Gastrocnemius medialis (tissue), 4 donors: Measurements from ENCODE around the gene GSTM2. TPM values are rescaled to one million over a fixed set of nuclear protein-coding genes. Genes with fewer than 3 reads are reported as not detected.

ENCODE experiments used
- ATAC-seq, 2 donors: fragments of 150-250 bp; one replicate each; pipeline ENCODE4 v1.9.1; 2016
- DNase-seq, 2 donors: peaks; one replicate each; pipeline ENCODE4 v3.0.0-alpha.2; 2019
- H3K27ac ChIP-seq, 4 donors: fragments of 200-600 bp; sonication (generic); 1 replicate in 1 of 4; 2 replicates in 3 of 4; pipeline ENCODE4 v1.5.1; 2016 to 2018; ENCODE audit warnings: mild to moderate bottlenecking in 2 of 4, moderate library complexity in 1 of 4
- H3K27me3 ChIP-seq, 3 donors: fragments of 200-600 bp; sonication (generic) in 2 of 3; 1 replicate in 1 of 3; 2 replicates in 2 of 3; pipeline versions ENCODE4 v1.5.1 to v1.6.0; 2016 to 2019; ENCODE audit warnings: mild to moderate bottlenecking in 1 of 3, moderate library complexity in 1 of 3
- H3K36me3 ChIP-seq, 2 donors: fragments of 200-600 bp; sonication (generic) in 1 of 2; one replicate each; pipeline ENCODE4 v1.5.1; 2017 to 2018
- H3K4me1 ChIP-seq, 2 donors: fragments of 200-600 bp; sonication (generic) in 1 of 2; one replicate each; pipeline ENCODE4 v1.5.1; 2016 to 2017; ENCODE audit warnings: mild to moderate bottlenecking in 2 of 2
- H3K4me3 ChIP-seq, 4 donors: fragments of 200-600 bp; sonication (generic) in 3 of 4; 1 replicate in 1 of 4; 2 replicates in 3 of 4; pipeline ENCODE4 v1.5.1; 2016 to 2019; ENCODE audit warnings: mild to moderate bottlenecking in 2 of 4
- H3K9me3 ChIP-seq, 3 donors: fragments of 200-600 bp; sonication (generic) in 2 of 3; 1 replicate in 1 of 3; 2 replicates in 2 of 3; pipeline ENCODE4 v1.5.1; 2016 to 2019
- POLR2A ChIP-seq, 2 donors: fragments of 450-650 bp; IDR thresholded peaks; one replicate each; pipeline ENCODE4 v1.6.1; 2017; ENCODE audit warnings: antibody characterized with exemption in 2 of 2, mild to moderate bottlenecking in 2 of 2, moderate library complexity in 2 of 2
- in situ Hi-C, 4 donors: fragments of 200-750 bp; cut with MboI; loops; one replicate each; pipeline versions ENCODE4 v1.15.0 to v1.8.0; 2017; ENCODE audit warnings: low sequenced_read_pairs in 4 of 4
- intact Hi-C: fragments of 100-400 bp; cut with DNase I; formaldehyde crosslinking; loops from one replicate; pipeline ENCODE4 v1.15.1; 2023; ENCODE audit warnings: low total_unique reads
- total RNA-seq, 4 donors: library from RNA; depleted of rRNA; stranded (reverse); fragments of >200 nt; gene quantifications; one replicate each; pipeline versions ENCODE4 v1.1.0 to v1.2.3, GENCODE V29; 2016
- TF ChIP-seq, protein P1 (sequence below), 5 experiments: fragments of 450-650 bp in 3 of 5; fragments of 200-600 bp in 2 of 5; sonication (generic) in 2 of 5; IDR thresholded peaks in 4 of 5; conservative IDR thresholded peaks in 1 of 5; 1 replicate in 4 of 5; 2 replicates in 1 of 5; pipeline ENCODE4 v1.5.1; 2016 to 2019; ENCODE audit warnings: antibody characterized with exemption in 5 of 5, mild to moderate bottlenecking in 3 of 5, moderate library complexity in 3 of 5

GSTM2 gene
- total RNA-seq, 4 donors from 2014 or later, result 29.2 to 41.4 (median 39.0) TPM

DNA sequence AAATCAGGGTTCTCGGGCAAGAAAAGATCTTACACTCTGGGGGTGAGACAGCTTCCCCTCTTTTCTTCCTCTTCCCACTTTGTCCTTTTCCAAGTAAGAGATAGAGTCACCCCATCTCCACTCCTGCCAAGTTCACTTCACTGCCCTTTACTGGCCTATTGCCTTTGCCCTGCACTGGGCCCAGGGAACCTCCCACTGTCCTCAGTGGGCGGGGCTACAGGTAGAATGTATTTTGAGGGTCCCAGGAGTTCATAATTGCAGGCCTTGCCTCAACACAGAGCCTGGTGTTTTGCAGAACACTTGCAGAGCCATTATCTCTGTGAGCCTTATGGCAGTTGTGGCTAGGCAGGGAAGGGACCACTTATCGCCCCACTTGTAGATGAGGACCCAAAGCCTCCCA, 45.0 kb upstream of the GSTM2 start:
- no peak for TF ChIP-seq POLR2A (IDR thresholded peaks at IDR 0.05)
- TF ChIP-seq, protein P1, sequence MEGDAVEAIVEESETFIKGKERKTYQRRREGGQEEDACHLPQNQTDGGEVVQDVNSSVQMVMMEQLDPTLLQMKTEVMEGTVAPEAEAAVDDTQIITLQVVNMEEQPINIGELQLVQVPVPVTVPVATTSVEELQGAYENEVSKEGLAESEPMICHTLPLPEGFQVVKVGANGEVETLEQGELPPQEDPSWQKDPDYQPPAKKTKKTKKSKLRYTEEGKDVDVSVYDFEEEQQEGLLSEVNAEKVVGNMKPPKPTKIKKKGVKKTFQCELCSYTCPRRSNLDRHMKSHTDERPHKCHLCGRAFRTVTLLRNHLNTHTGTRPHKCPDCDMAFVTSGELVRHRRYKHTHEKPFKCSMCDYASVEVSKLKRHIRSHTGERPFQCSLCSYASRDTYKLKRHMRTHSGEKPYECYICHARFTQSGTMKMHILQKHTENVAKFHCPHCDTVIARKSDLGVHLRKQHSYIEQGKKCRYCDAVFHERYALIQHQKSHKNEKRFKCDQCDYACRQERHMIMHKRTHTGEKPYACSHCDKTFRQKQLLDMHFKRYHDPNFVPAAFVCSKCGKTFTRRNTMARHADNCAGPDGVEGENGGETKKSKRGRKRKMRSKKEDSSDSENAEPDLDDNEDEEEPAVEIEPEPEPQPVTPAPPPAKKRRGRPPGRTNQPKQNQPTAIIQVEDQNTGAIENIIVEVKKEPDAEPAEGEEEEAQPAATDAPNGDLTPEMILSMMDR (IDR thresholded peaks at IDR 0.05 in 4 of 5, conservative IDR thresholded peaks at IDR 0.05 in 1 of 5), result no peak
- Histone ChIP-seq H3K27ac (no peak overlapping the region), H3K27me3 (peaks cover 0 to 4% (median 0%) of the 10 kb centered on the region in 3 donors), H3K9me3 (no peaks in the 10 kb centered on the region), H3K36me3 (peaks cover 0 to 7% of the 10 kb centered on the region in 2 donors), H3K4me1 (peaks cover 4 to 24% of the 10 kb centered on the region in 2 donors), H3K4me3 (no peak overlapping the region)
- DNase-seq, result no peak
- no peak for ATAC-seq
- intact Hi-C loops (no loop called here), in situ Hi-C loops (loop anchor here (5.0 to 10.0 kb wide), 3 partner anchors 76 to 362 kb away; partner anchors contain the start of genes GNAI3 (in 4 of the 4) and AHCYL1 (in 1 of the 4))

GRCh38 chr1:109623601-109624161, 44.2 kb upstream of the GSTM2 start:
- H3K4me1 ChIP-seq, result peaks cover 4 to 23% of the 10 kb centered on the region in 2 donors
- intact Hi-C loops (no loop called here), in situ Hi-C loops (loop anchor here (5.0 to 10.0 kb wide), 3 partner anchors 76 to 361 kb away; partner anchors contain the start of genes GNAI3 (in 4 of the 4) and AHCYL1 (in 1 of the 4))
- DNase-seq, result no peak
- ATAC-seq, result no peak
- H3K27me3 ChIP-seq, result peaks cover 0 to 4% (median 0%) of the 10 kb centered on the region in 3 donors
- peaks cover 0 to 13% of the 10 kb centered on the region in 2 donors for H3K36me3 ChIP-seq
- no peak overlapping the region for H3K4me3 ChIP-seq
- TF ChIP-seq, protein P1 (IDR thresholded peaks at IDR 0.05 in 4 of 5, conservative IDR thresholded peaks at IDR 0.05 in 1 of 5), result no peak
- TF ChIP-seq POLR2A (IDR thresholded peaks at IDR 0.05), result no peak
- H3K27ac ChIP-seq, result no peak overlapping the region
- H3K9me3 ChIP-seq, result no peaks in the 10 kb centered on the region

DNA sequence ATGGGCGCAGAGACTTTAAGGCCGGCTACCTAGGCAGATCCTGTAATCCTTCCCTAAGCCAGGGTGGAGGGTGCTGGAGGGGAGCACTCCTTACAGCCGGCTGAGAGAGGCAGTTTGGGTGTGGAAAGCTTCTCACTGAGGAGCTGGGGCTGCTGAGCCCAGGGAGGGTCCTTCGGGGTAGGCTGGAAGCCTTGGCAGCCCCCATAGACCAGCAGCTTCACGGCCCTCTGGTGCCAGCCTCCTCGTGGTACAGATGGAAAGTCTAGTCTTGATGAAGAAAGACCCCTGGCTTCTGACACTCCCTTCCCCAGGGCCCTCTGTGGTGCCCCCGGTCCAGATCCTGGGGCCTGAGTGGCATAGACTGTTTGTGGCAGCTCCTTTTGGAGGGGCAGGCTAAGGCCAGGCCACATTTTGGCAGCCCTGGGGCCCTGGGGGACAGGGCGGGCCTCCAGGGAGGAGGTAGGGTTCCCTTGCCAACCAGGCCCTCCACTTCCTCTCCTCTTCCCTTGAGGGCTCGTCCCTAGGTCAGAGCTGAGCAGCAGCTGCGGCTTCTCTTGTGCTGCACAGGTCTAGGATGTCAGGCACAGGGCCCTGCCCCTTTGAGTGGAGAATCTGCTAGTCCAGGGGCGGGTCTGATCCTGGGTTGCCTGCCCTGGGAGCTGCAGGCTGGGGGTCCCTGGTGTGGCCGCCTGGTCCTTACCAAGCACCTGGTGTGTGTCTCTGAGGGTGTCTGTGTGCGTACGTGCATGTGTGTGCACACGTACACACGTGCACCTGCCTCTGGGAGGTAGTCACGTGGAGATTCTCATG, 43.5 kb upstream of the GSTM2 start:
- Histone ChIP-seq H3K9me3 (no peaks in the 10 kb centered on the region), H3K4me1 (peaks cover 1 to 15% of the 10 kb centered on the region in 2 donors), H3K36me3 (peaks cover 0 to 15% of the 10 kb centered on the region in 2 donors), H3K27me3 (no peaks in the 10 kb centered on the region), H3K27ac (no peak overlapping the region), H3K4me3 (no peak overlapping the region)
- in situ Hi-C loops (loop anchor here (5.0 to 10.0 kb wide), 3 partner anchors 77 to 360 kb away; partner anchors contain the start of genes GNAI3 (in 4 of the 4) and AHCYL1 (in 1 of the 4)), intact Hi-C loops (no loop called here)
- TF ChIP-seq POLR2A (IDR thresholded peaks at IDR 0.05), result no peak
- TF ChIP-seq, protein P1 (IDR thresholded peaks at IDR 0.05 in 4 of 5, conservative IDR thresholded peaks at IDR 0.05 in 1 of 5), result no peak
- no peak for DNase-seq
- ATAC-seq, result no peak

GRCh38 chr1:109625176-109625575, 42.7 kb upstream of the GSTM2 start:
- DNase-seq (no peak), ATAC-seq (no peak)
- Histone ChIP-seq H3K9me3 (no peaks in the 10 kb centered on the region), H3K4me3 (no peak overlapping the region), H3K27ac (no peak overlapping the region), H3K4me1 (peaks cover 0 to 8% of the 10 kb centered on the region in 2 donors), H3K36me3 (peaks cover 0 to 18% of the 10 kb centered on the region in 2 donors), H3K27me3 (no peaks in the 10 kb centered on the region)
- TF ChIP-seq POLR2A (IDR thresholded peaks at IDR 0.05), result no peak
- TF ChIP-seq, protein P1 (IDR thresholded peaks at IDR 0.05 in 4 of 5, conservative IDR thresholded peaks at IDR 0.05 in 1 of 5), result no peak
- in situ Hi-C loops, result loop anchor here (10.0 kb wide), 2 partner anchors 80 to 360 kb away; partner anchors contain the start of genes GNAI3 (in 3 of the 4) and AHCYL1 (in 1 of the 4)
- intact Hi-C loops, result no loop called here
